ENCODE data around the gene STARD8.
"Not testable (repeated sequence)": the region's sequence is repeated elsewhere in the genome, so short reads cannot be mapped to it uniquely, and the experiment has no call there.

STARD8 gene

GRCh38 chrX:68727696-68728095, 80.2 kb downstream of the STARD8 start:
- Mint-ChIP-seq H3K9me3 (peaks cover 3% of the 10 kb centered on the region), H3K4me1 (no peaks in the 10 kb centered on the region), H3K27ac (no peak overlapping the region), H3K27me3 (ENCODE audit: low read depth) (no peaks in the 10 kb centered on the region), H3K36me3 (ENCODE audit: low read depth) (peaks cover 4% of the 10 kb centered on the region), H3K4me3 (no peak overlapping the region)
- TF ChIP-seq CTCF (IDR thresholded peaks at IDR 0.05; ENCODE audit: unreplicated experiment in 3 of 3) = no peak

- no peak for TF ChIP-seq CTCF (IDR thresholded peaks at IDR 0.05; ENCODE audit: unreplicated experiment in 3 of 3)
- Mint-ChIP-seq H3K4me1 (no peaks in the 10 kb centered on the region), H3K9me3 (peaks cover 3% of the 10 kb centered on the region), H3K27me3 (ENCODE audit: low read depth) (no peaks in the 10 kb centered on the region), H3K27ac (no peak overlapping the region), H3K36me3 (ENCODE audit: low read depth) (no peaks in the 10 kb centered on the region), H3K4me3 (no peak overlapping the region)
Measured at GRCh38 chrX:68728186-68728585, 80.7 kb downstream of the STARD8 start.

GRCh38 chrX:68731254-68731653, 83.8 kb downstream of the STARD8 start:
- H3K27me3 Mint-ChIP-seq (ENCODE audit: low read depth) = no peaks in the 10 kb centered on the region
- TF ChIP-seq CTCF (IDR thresholded peaks at IDR 0.05; ENCODE audit: unreplicated experiment in 3 of 3) = no peak
- no peak overlapping the region for H3K4me3 Mint-ChIP-seq
- H3K4me1 Mint-ChIP-seq = no peaks in the 10 kb centered on the region
- no peak overlapping the region for H3K27ac Mint-ChIP-seq
- H3K9me3 Mint-ChIP-seq = peaks cover 13% of the 10 kb centered on the region
- no peaks in the 10 kb centered on the region for H3K36me3 Mint-ChIP-seq (ENCODE audit: low read depth)

GRCh38 chrX:68732906-68733493, 85.5 kb downstream of the STARD8 start:
- peak; percentile 33 to 52 (median 48) for TF ChIP-seq CTCF (IDR thresholded peaks at IDR 0.05; ENCODE audit: unreplicated experiment in 3 of 3)
- no peaks in the 10 kb centered on the region for H3K4me1 Mint-ChIP-seq
- H3K4me3 Mint-ChIP-seq = no peak overlapping the region
- H3K27me3 Mint-ChIP-seq (ENCODE audit: low read depth) = no peaks in the 10 kb centered on the region
- H3K27ac Mint-ChIP-seq = no peak overlapping the region
- H3K9me3 Mint-ChIP-seq = peaks cover 13% of the 10 kb centered on the region
- no peaks in the 10 kb centered on the region for H3K36me3 Mint-ChIP-seq (ENCODE audit: low read depth)

- H3K9me3 Mint-ChIP-seq = peaks cover 16% of the 10 kb centered on the region
- TF ChIP-seq CTCF (IDR thresholded peaks at IDR 0.05; ENCODE audit: unreplicated experiment in 3 of 3) = no peak
- no peaks in the 10 kb centered on the region for H3K4me1 Mint-ChIP-seq
- no peaks in the 10 kb centered on the region for H3K36me3 Mint-ChIP-seq (ENCODE audit: low read depth)
- H3K27ac Mint-ChIP-seq = no peak overlapping the region
- H3K4me3 Mint-ChIP-seq = no peak overlapping the region
- no peaks in the 10 kb centered on the region for H3K27me3 Mint-ChIP-seq (ENCODE audit: low read depth)
Measured at GRCh38 chrX:68735266-68735665, 87.8 kb downstream of the STARD8 start.

- H3K9me3 Mint-ChIP-seq = peaks cover 11% of the 10 kb centered on the region
- H3K27ac Mint-ChIP-seq; H3K4me3 Mint-ChIP-seq; H3K4me1 Mint-ChIP-seq; H3K27me3 Mint-ChIP-seq (ENCODE audit: low read depth); H3K36me3 Mint-ChIP-seq (ENCODE audit: low read depth): not testable (repeated sequence)
Measured at GRCh38 chrX:68741864-68742263, 94.4 kb downstream of the STARD8 start.

Data from nephron (organoid).